IMR-90 (cell line): Measurements from ENCODE around the gene PPARD.

ENCODE experiments used
- CEBPB ChIP-seq: IDR thresholded peaks from 2 replicates; pipeline ENCODE4 v1.6.1; 2012; ENCODE audit warnings: low read depth, low read length, improper control_type of control experiment
- CHD1 ChIP-seq: IDR thresholded peaks from 2 replicates; pipeline ENCODE4 v1.6.1; 2012; ENCODE audit warnings: low read depth, low read length, improper control_type of control experiment
- CTCF ChIP-seq: conservative IDR thresholded peaks from 2 replicates; pipeline ENCODE4 v1.5.1; 2012; ENCODE audit warnings: mild to moderate bottlenecking, low read depth, low read length, improper control_type of control experiment
- ELK1 ChIP-seq: fragments of 150-350 bp; IDR thresholded peaks from 2 replicates; pipeline ENCODE4 v1.6.1; 2016; ENCODE audit warnings: low read depth, mild to moderate bottlenecking, low read length, moderate library complexity, borderline replicate concordance
- FOS ChIP-seq: fragments of 150-350 bp; IDR thresholded peaks from 2 replicates; pipeline ENCODE4 v1.6.1; 2016; ENCODE audit warnings: low read depth, low read length
- MAZ ChIP-seq: IDR thresholded peaks from 2 replicates; pipeline ENCODE4 v1.6.1; 2012; ENCODE audit warnings: low read depth, mild to moderate bottlenecking, low read length, improper control_type of control experiment, moderate library complexity, borderline replicate concordance
- POLR2A ChIP-seq: IDR thresholded peaks from 2 replicates; pipeline ENCODE4 v1.6.1; 2012; ENCODE audit warnings: mild to moderate bottlenecking, low read depth, low read length
- RAD21 ChIP-seq: IDR thresholded peaks from 2 replicates; pipeline ENCODE4 v1.6.1; 2012; ENCODE audit warnings: low read length, improper control_type of control experiment
- RCOR1 ChIP-seq: IDR thresholded peaks from 2 replicates; pipeline ENCODE4 v1.6.1; 2012; ENCODE audit warnings: mild to moderate bottlenecking, low read length, improper control_type of control experiment; ENCODE audit not compliant: insufficient replicate concordance
- RFX5 ChIP-seq: IDR thresholded peaks from 2 replicates; pipeline ENCODE4 v1.8.0; 2012; ENCODE audit warnings: low read depth, mild to moderate bottlenecking, low read length, moderate library complexity
- SMC3 ChIP-seq: fragments of 150-350 bp; IDR thresholded peaks from 2 replicates; pipeline ENCODE4 v1.6.1; 2016; ENCODE audit warnings: low read depth, mild to moderate bottlenecking, antibody characterized with exemption, low read length, moderate library complexity
- USF2 ChIP-seq: fragments of 150-350 bp; IDR thresholded peaks from 2 replicates; pipeline ENCODE4 v1.6.1; 2017; ENCODE audit warnings: mild to moderate bottlenecking, antibody characterized with exemption, low read length, low read depth

- TF ChIP-seq SMC3: no peak
- TF ChIP-seq CTCF: no peak
- no peak for TF ChIP-seq POLR2A
- TF ChIP-seq ELK1: no peak
- TF ChIP-seq RFX5: no peak
- no peak for TF ChIP-seq RAD21
- TF ChIP-seq MAZ: no peak
- TF ChIP-seq RCOR1: no peak
- no peak for TF ChIP-seq CEBPB
- TF ChIP-seq USF2: no peak
- TF ChIP-seq CHD1: no peak
- no peak for TF ChIP-seq FOS
Measured at GRCh38 chr6:35370785-35371493, 28.6 kb downstream of the PPARD start.
